ENCODE measurements around the gene DLG2. TPM values are rescaled to one million over a fixed set of nuclear protein-coding genes. Genes with fewer than 3 reads are reported as not detected.
A peak's percentile ranks its signal among the peaks of the same experiment; 100 is the strongest.

Gene DLG2
- total and polyA plus RNA-seq, 11 donors = 2.4 to 13.9 (median 7.1) TPM

- Histone ChIP-seq H3K4me1 (peaks cover 0 to 4% (median 0%) of the 10 kb centered on the region in 12 donors), H3K9me3 (peaks cover 0 to 8% (median 0%) of the 10 kb centered on the region in 12 donors), H3K36me3 (no peaks in the 10 kb centered on the region), H3K27ac (no peak overlapping the region), H3K4me3 (peak overlapping the region in 7 of 12 donors; percentile 6 to 31 (median 14)), H3K27me3 (no peaks in the 10 kb centered on the region)
- TF ChIP-seq POLR2A (IDR thresholded peaks at IDR 0.05) = no peak
- TF ChIP-seq CTCF (IDR thresholded peaks at IDR 0.05) = no peak
- intact Hi-C loops (cut with DNase I) = no loop called here
- DNase-seq (peak in 3 of 5 donors; percentile 23 to 30 (median 24)), ATAC-seq (peak in 3 of 4 donors; percentile 48 to 69 (median 61))
- 13 to 16% (median 15%) methylated on average over 17 to 21 of the region's 21 CpGs for WGBS, 4 donors
These were observed 1189.8 kb downstream of the DLG2 start for GRCh38 chr11:84437071-84437980.

GRCh38 chr11:84430661-84431060 lies 1196.5 kb downstream of the DLG2 start:
- Histone ChIP-seq H3K27me3 (no peaks in the 10 kb centered on the region), H3K27ac (no peak overlapping the region), H3K9me3 (no peaks in the 10 kb centered on the region), H3K4me3 (no peak overlapping the region), H3K4me1 (no peaks in the 10 kb centered on the region), H3K36me3 (no peaks in the 10 kb centered on the region)
- intact Hi-C loops (cut with DNase I) = no loop called here
- DNase-seq (no peak), ATAC-seq (no peak)
- WGBS, 4 donors = 76 to 93% (median 86%) methylated on average over 2 of the region's 2 CpGs
- no peak for TF ChIP-seq CTCF (IDR thresholded peaks at IDR 0.05)
- TF ChIP-seq POLR2A (IDR thresholded peaks at IDR 0.05) = no peak

GRCh38 chr11:84425673-84426072 lies 1201.5 kb downstream of the DLG2 start:
- no peaks in the 10 kb centered on the region for H3K4me1 ChIP-seq
- H3K27ac ChIP-seq = no peak overlapping the region
- no peak overlapping the region for H3K4me3 ChIP-seq
- H3K36me3 ChIP-seq = no peaks in the 10 kb centered on the region
- intact Hi-C loops (cut with DNase I) = loop anchor here in 1 of 10 donors (10.0 kb wide), 1 partner anchor 61 kb away; no protein-coding TSS in a partner anchor
- no peaks in the 10 kb centered on the region for H3K27me3 ChIP-seq
- ATAC-seq (no peak), DNase-seq (no peak)
- TF ChIP-seq POLR2A (IDR thresholded peaks at IDR 0.05) (no peak), CTCF (IDR thresholded peaks at IDR 0.05) (no peak)
- H3K9me3 ChIP-seq = no peaks in the 10 kb centered on the region

- no peak overlapping the region for H3K27ac ChIP-seq
- no peaks in the 10 kb centered on the region for H3K36me3 ChIP-seq
- no peak for DNase-seq
- TF ChIP-seq CTCF (IDR thresholded peaks at IDR 0.05) (no peak), POLR2A (IDR thresholded peaks at IDR 0.05) (no peak)
- 71 to 78% (median 74%) methylated on average over 4 of the region's 4 CpGs for WGBS, 4 donors
- no peaks in the 10 kb centered on the region for H3K4me1 ChIP-seq
- H3K4me3 ChIP-seq = no peak overlapping the region
- no peaks in the 10 kb centered on the region for H3K27me3 ChIP-seq
- ATAC-seq = no peak
- intact Hi-C loops (cut with DNase I) = loop anchor here in 1 of 10 donors (10.0 kb wide), 1 partner anchor 55 kb away; no protein-coding TSS in a partner anchor
- H3K9me3 ChIP-seq = no peaks in the 10 kb centered on the region
These were observed 1206.9 kb downstream of the DLG2 start for GRCh38 chr11:84420271-84420670.
